ENCODE measurements around the gene PLEKHG4B. TPM values are rescaled to one million over a fixed set of nuclear protein-coding genes. Genes with fewer than 3 reads are reported as not detected.

Gene PLEKHG4B
- total RNA-seq, 1 donor from 2014 or later, result 6.8 TPM

GRCh38 chr5:136901-137300 lies 44.9 kb downstream of the PLEKHG4B start:
- no peak for TF ChIP-seq CTCF (IDR thresholded peaks at IDR 0.05; ENCODE audit: unreplicated experiment)
- H3K4me3 Mint-ChIP-seq (ENCODE audit: unreplicated experiment), result no peak overlapping the region
- no peaks in the 10 kb centered on the region for H3K9me3 Mint-ChIP-seq (ENCODE audit: unreplicated experiment)
- no peaks in the 10 kb centered on the region for H3K36me3 Mint-ChIP-seq (ENCODE audit: low read depth, unreplicated experiment)
- H3K27me3 Mint-ChIP-seq (ENCODE audit: unreplicated experiment), result peaks cover 4% of the 10 kb centered on the region
- no peak overlapping the region for H3K27ac Mint-ChIP-seq (ENCODE audit: unreplicated experiment)
- no peak for DNase-seq (ENCODE audit: low spot score)
- no peaks in the 10 kb centered on the region for H3K4me1 Mint-ChIP-seq (ENCODE audit: unreplicated experiment)

- H3K4me3 Mint-ChIP-seq (ENCODE audit: unreplicated experiment), result no peak overlapping the region
- H3K4me1 Mint-ChIP-seq (ENCODE audit: unreplicated experiment), result no peaks in the 10 kb centered on the region
- peaks cover 6% of the 10 kb centered on the region for H3K36me3 Mint-ChIP-seq (ENCODE audit: low read depth, unreplicated experiment)
- H3K27ac Mint-ChIP-seq (ENCODE audit: unreplicated experiment), result no peak overlapping the region
- no peak for TF ChIP-seq CTCF (IDR thresholded peaks at IDR 0.05; ENCODE audit: unreplicated experiment)
- H3K9me3 Mint-ChIP-seq (ENCODE audit: unreplicated experiment), result no peaks in the 10 kb centered on the region
- H3K27me3 Mint-ChIP-seq (ENCODE audit: unreplicated experiment), result peaks cover 9% of the 10 kb centered on the region
- no peak for DNase-seq (ENCODE audit: low spot score)
Measured at GRCh38 chr5:137741-138140, 45.8 kb downstream of the PLEKHG4B start.

GRCh38 chr5:138936-139335 lies 47.0 kb downstream of the PLEKHG4B start:
- Mint-ChIP-seq H3K27me3 (ENCODE audit: unreplicated experiment) (peaks cover 9% of the 10 kb centered on the region), H3K36me3 (ENCODE audit: low read depth, unreplicated experiment) (peaks cover 6% of the 10 kb centered on the region), H3K4me1 (ENCODE audit: unreplicated experiment) (no peaks in the 10 kb centered on the region), H3K4me3 (ENCODE audit: unreplicated experiment) (no peak overlapping the region), H3K27ac (ENCODE audit: unreplicated experiment) (no peak overlapping the region), H3K9me3 (ENCODE audit: unreplicated experiment) (no peaks in the 10 kb centered on the region)
- TF ChIP-seq CTCF (IDR thresholded peaks at IDR 0.05; ENCODE audit: unreplicated experiment), result no peak
- DNase-seq (ENCODE audit: low spot score), result no peak

GRCh38 chr5:139579-140442 lies 47.8 kb downstream of the PLEKHG4B start:
- no peaks in the 10 kb centered on the region for H3K4me1 Mint-ChIP-seq (ENCODE audit: unreplicated experiment)
- peaks cover 6% of the 10 kb centered on the region for H3K36me3 Mint-ChIP-seq (ENCODE audit: low read depth, unreplicated experiment)
- no peak overlapping the region for H3K4me3 Mint-ChIP-seq (ENCODE audit: unreplicated experiment)
- peaks cover 15% of the 10 kb centered on the region for H3K27me3 Mint-ChIP-seq (ENCODE audit: unreplicated experiment)
- TF ChIP-seq CTCF (IDR thresholded peaks at IDR 0.05; ENCODE audit: unreplicated experiment), result no peak
- no peak overlapping the region for H3K27ac Mint-ChIP-seq (ENCODE audit: unreplicated experiment)
- no peaks in the 10 kb centered on the region for H3K9me3 Mint-ChIP-seq (ENCODE audit: unreplicated experiment)
- DNase-seq (ENCODE audit: low spot score), result no peak

- TF ChIP-seq CTCF (IDR thresholded peaks at IDR 0.05; ENCODE audit: unreplicated experiment), result no peak
- H3K9me3 Mint-ChIP-seq (ENCODE audit: unreplicated experiment), result no peaks in the 10 kb centered on the region
- H3K4me1 Mint-ChIP-seq (ENCODE audit: unreplicated experiment), result no peaks in the 10 kb centered on the region
- no peak overlapping the region for H3K4me3 Mint-ChIP-seq (ENCODE audit: unreplicated experiment)
- no peak overlapping the region for H3K27ac Mint-ChIP-seq (ENCODE audit: unreplicated experiment)
- peaks cover 17% of the 10 kb centered on the region for H3K27me3 Mint-ChIP-seq (ENCODE audit: unreplicated experiment)
- no peak for DNase-seq (ENCODE audit: low spot score)
- peaks cover 6% of the 10 kb centered on the region for H3K36me3 Mint-ChIP-seq (ENCODE audit: low read depth, unreplicated experiment)
Measured at GRCh38 chr5:140443-140829, 48.5 kb downstream of the PLEKHG4B start.
